DND-41 (cell line): ENCODE data around the gene GCAT.

Source experiments
- CTCF ChIP-seq: IDR thresholded peaks from 2 replicates; pipeline ENCODE4 v1.5.1; 2012; ENCODE audit warnings: borderline replicate concordance, low read length, moderate library complexity, mild to moderate bottlenecking; ENCODE audit not compliant: poor library complexity, severe bottlenecking; ENCODE audit errors: extremely low read depth
- EZH2 ChIP-seq: IDR thresholded peaks from 3 replicates; pipeline ENCODE4 v1.6.1; 2012; ENCODE audit warnings: borderline replicate concordance, low read depth, mild to moderate bottlenecking, moderate library complexity, low read length, inconsistent platforms; ENCODE audit not compliant: severe bottlenecking

GRCh38 chr22:37765498-37765897, 42.2 kb upstream of the GCAT start:
- no peak for TF ChIP-seq CTCF
- no peak for TF ChIP-seq EZH2
